GM08714 (cell line): ENCODE results near the gene PCDHA1.
"Not testable (repeated sequence)": the region's sequence is repeated elsewhere in the genome, so short reads cannot be mapped to it uniquely, and the experiment has no call there.

ENCODE experiments used
- H3K4me3 ChIP-seq: fragments of 200-500 bp; sonication (Bioruptor generic); 2 replicates; pipeline ENCODE4 v1.5.1; 2014; ENCODE audit warnings: mild to moderate bottlenecking, low read length, inconsistent platforms
- ZNF274 ChIP-seq: IDR thresholded peaks from 2 replicates; pipeline ENCODE4 v1.6.1; 2012; ENCODE audit warnings: mild to moderate bottlenecking, low read depth, low read length

The PCDHA1 gene

DNA sequence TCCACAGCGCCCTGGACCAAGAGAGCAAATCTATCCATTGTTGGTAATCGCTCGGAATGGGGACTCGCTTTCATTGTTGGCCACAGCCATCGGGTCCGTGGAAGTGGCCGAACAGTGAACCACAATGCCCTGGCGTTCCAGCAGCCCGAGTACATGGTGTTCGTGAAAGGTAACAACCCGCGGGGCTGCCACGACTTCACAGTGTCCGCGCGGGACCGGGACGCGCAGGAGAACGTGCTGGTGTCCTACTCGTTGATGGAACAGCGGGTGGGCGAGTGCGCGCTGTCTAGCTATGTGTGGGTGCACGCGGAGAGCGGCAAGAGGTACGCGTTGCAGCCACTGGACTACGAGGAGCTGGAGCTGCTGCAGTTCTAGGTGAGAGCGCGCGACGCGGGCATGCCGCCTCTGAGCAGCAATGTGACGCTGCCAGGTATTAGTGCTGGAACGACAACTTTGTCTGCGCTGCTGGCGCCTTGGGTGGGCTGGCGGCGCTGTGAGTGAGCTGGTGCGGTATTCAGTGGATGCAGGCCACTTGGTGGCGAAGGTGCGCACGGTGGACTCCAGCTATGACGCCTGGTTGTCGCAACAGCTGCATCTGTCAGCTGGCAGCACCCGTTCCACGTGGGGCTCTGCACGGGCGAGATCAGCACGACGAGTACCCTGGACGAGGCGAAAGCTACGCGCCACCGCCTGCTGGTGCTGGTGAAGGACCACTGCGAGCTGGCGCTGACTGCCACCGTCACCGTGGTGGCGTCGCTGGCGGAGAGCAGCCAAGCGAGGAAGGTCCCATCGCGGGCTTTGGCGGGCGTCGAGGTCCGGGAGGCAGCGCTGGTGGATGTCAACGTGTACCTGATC is 76.7 kb downstream of the PCDHA1 start:
- H3K4me3 ChIP-seq: no peak overlapping the region
- no peak for TF ChIP-seq ZNF274

DNA sequence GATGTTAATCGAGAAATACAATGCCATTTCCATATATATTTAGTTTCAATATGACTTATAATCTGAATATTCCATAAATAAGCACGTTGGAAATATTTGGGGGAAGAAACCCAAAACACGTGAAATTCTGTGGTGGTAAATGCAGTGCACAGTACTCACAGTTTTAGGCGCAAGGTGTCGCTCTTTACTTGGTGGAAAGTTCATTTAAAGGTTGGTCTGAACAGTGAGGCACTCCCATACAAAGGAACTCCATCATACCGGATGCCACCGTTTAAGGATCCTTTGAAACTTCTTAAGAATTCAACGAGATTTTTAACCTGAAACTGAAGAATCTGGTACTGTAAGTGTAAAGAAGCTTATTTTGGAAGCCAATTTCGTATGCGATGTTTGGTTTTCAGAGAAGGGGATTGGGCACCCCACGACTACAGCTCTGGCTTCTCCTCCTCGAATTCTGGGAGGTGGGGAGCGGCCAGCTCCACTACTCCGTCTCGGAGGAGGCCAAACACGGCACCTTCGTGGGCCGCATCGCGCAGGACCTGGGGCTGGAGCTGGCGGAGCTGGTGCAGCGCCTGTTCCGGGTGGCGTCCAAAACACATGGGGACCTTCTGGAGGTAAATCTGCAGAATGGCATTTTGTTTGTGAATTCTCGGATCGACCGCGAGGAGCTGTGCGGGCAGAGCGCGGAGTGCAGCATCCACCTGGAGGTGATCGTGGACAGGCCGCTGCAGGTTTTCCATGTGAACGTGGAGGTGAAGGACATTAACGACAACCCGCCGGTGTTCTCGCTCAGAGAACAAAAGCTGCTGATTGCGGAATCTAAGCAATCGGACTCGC is 83.0 kb downstream of the PCDHA1 start, which contains the start of gene PCDHA11:
Gene PCDHA11 (plus strand): TSS at position 237 of the 834 bp plus-strand sequence. CDS start 147 bp downstream, at position 384.
- H3K4me3 ChIP-seq: no peak within 1 kb of the TSS
- TF ChIP-seq ZNF274: no peak

DNA sequence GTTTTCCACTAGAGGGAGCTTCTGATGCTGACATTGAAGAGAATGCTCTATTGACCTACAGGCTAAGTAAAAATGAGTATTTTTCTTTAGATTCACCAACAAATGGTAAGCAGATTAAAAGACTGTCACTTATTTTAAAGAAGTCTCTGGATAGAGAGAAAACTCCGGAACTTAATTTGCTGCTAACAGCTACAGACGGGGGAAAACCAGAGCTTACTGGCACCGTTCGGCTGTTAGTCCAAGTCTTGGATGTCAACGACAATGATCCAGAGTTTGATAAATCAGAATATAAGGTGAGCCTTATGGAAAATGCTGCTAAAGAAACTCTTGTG is 83.6 kb downstream of the PCDHA1 start:
- no peak for TF ChIP-seq ZNF274
- no peak overlapping the region for H3K4me3 ChIP-seq

DNA sequence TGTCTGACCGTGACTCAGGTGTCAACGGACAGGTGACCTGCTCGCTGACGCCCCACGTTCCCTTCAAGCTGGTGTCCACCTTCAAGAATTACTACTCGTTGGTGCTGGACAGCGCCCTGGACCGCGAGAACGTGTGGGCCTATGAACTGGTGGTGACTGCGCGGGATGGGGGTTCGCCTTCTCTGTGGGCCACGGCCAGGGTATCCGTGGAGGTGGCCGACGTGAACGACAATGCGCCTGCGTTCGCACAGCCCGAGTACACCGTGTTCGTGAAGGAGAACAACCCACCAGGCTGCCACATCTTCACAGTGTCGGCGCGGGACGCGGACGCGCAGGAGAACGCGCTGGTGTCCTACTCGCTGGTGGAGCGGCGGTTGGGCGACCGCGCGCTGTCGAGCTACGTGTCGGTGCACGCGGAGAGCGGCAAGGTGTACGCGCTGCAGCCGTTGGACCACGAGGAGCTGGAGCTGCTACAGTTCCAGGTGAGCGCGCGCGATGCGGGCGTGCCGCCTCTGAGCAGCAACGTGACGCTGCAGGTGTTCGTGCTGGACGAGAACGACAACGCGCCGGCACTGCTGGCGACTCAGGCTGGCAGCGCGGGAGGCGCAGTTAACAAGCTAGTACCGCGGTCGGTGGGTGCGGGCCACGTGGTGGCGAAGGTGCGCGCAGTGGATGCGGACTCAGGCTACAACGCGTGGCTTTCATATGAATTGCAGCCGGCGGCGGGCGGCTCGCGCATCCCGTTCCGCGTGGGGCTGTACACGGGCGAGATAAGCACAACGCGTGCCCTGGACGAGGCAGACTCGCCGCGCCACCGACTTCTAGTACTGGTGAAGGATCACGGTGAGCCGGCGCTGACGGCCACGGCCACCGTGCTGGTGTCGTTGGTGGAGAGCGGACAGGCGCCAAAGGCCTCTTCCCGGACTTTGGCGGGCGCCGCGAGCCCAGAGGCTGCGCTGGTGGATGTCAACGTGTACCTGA is 84.6 kb downstream of the PCDHA1 start:
- TF ChIP-seq ZNF274: no peak

DNA sequence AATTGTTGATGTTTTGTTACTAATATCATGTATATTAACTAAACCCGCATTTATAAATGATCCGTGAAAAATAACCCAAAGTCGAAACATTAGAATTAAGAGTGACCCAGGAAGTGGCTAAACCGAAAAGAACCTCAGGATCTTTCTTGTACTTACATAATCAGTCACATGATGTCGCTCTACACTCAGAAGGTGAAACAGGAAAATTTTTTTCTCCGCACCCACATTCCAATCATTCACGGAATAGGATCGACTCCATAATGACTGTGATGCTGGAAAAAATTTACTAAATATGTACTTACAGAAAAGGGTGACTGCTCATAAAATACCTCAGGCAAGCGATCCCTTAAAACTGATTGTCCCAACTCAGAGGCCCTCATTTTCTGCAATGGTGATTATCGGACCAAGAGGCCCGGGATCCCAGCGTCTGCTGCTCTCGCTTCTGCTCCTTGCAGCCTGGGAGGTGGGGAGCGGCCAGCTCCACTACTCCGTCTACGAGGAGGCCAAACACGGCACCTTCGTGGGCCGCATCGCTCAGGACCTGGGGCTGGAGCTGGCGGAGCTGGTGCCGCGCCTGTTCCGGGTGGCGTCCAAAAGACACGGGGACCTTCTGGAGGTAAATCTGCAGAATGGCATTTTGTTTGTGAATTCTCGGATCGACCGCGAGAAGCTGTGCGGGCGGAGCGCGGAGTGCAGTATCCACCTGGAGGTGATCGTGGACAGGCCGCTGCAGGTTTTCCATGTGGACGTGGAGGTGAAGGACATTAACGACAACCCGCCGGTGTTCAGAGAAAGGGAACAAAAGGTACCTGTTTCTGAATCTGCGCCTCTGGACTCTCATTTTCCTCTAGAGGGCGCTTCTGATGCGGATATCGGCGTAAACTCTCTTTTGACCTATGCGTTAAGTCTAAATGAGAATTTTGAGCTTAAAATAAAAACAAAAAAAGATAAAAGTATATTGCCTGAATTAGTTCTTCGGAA is 89.4 kb downstream of the PCDHA1 start, which contains the start of gene PCDHA12:
Gene PCDHA12 (plus strand): TSS at position 224 of the 981 bp plus-strand sequence. CDS start 165 bp downstream, at position 389.
- TF ChIP-seq ZNF274: no peak
- no peak within 1 kb of the TSS for H3K4me3 ChIP-seq

More for the DNA sequence above, 84.6 kb downstream of the PCDHA1 start:
- no peak overlapping the region for H3K4me3 ChIP-seq

DNA sequence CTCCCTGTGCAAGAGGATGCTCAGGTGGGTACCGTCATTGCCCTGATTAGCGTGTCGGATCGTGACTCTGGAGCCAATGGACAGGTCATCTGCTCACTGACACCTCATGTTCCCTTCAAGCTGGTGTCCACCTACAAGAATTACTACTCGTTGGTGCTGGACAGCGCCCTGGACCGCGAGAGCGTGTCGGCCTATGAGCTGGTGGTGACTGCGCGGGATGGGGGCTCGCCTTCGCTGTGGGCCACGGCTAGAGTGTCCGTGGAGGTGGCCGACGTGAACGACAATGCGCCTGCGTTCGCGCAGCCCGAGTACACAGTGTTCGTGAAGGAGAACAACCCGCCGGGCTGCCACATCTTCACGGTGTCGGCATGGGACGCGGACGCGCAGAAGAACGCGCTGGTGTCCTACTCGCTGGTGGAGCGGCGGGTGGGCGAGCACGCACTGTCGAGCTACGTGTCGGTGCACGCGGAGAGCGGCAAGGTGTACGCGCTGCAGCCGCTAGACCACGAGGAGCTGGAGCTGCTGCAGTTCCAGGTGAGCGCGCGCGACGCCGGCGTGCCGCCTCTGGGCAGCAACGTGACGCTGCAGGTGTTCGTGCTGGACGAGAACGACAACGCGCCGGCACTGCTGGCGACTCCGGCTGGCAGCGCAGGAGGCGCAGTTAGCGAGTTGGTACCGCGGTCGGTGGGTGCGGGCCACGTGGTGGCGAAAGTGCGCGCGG is 90.8 kb downstream of the PCDHA1 start:
- H3K4me3 ChIP-seq: not testable (repeated sequence)

DNA sequence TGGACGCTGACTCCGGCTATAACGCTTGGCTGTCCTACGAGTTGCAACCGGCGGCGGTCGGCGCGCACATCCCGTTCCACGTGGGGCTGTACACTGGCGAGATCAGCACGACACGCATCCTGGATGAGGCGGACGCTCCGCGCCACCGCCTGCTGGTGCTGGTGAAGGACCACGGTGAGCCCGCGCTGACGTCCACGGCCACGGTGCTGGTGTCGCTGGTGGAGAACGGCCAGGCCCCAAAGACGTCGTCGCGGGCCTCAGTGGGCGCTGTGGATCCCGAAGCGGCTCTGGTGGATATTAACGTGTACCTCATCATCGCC is 91.3 kb downstream of the PCDHA1 start:
- no peak for TF ChIP-seq ZNF274
- no peak overlapping the region for H3K4me3 ChIP-seq

DNA sequence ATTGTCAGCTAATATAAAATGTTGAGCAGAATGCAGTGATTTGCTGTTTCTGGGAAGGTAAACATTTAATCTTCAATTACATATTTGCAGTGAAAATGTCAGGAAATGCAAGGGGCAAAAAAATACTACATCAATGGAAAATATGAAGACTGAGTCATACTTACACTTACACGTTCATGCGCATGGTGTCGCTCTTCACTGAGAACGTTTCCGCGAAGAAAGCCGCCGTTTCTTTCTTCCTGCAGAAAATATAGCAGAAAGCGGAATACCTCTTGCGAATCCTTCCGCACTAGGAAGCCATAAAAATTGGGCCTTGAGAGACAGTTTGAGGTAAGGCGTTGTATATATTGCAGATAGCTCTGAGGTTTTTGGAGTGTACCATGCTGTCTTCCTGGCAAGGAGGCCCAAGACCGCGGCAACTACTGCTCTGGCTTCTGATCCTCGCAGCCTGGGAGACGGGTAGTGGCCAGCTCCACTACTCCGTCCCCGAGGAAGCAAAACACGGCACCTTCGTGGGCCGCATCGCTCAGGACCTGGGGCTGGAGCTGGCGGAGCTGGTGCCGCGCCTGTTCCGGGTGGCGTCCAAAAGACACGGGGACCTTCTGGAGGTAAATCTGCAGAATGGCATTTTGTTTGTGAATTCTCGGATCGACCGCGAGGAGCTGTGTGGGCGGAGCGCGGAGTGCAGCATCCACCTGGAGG is 96.1 kb downstream of the PCDHA1 start, which contains the start of gene PCDHA13:
Gene PCDHA13 (plus strand): TSS at position 236 of the 702 bp plus-strand sequence. CDS start 145 bp downstream, at position 381.
- H3K4me3 ChIP-seq: no peak within 1 kb of the TSS
- no peak for TF ChIP-seq ZNF274

DNA sequence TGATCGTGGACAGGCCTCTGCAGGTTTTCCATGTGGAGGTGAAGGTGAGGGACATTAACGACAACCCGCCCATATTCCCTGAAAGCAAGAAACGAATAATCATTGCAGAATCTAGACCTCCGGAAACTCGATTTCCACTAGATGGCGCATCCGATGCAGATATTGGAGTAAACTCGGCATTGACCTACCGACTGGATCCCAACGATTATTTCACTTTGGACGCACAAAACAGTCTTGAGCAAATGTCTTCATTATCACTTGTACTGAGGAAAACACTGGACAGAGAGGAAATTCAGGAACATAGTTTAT is 96.6 kb downstream of the PCDHA1 start:
- H3K4me3 ChIP-seq: no peak overlapping the region
- no peak for TF ChIP-seq ZNF274

DNA sequence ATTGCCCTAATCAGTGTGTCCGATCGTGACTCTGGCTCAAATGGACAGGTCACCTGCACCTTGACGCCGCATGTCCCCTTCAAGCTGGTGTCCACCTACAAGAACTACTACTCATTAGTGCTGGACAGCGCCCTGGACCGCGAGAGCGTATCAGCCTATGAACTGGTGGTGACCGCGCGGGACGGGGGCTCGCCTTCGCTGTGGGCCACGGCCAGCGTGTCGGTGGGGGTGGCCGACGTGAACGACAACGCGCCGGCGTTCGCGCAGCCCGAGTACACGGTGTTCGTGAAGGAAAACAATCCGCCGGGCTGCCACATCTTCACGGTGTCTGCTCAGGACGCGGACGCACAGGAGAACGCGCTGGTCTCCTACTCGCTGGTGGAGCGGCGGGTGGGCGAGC is 97.4 kb downstream of the PCDHA1 start:
- no peak for TF ChIP-seq ZNF274

DNA sequence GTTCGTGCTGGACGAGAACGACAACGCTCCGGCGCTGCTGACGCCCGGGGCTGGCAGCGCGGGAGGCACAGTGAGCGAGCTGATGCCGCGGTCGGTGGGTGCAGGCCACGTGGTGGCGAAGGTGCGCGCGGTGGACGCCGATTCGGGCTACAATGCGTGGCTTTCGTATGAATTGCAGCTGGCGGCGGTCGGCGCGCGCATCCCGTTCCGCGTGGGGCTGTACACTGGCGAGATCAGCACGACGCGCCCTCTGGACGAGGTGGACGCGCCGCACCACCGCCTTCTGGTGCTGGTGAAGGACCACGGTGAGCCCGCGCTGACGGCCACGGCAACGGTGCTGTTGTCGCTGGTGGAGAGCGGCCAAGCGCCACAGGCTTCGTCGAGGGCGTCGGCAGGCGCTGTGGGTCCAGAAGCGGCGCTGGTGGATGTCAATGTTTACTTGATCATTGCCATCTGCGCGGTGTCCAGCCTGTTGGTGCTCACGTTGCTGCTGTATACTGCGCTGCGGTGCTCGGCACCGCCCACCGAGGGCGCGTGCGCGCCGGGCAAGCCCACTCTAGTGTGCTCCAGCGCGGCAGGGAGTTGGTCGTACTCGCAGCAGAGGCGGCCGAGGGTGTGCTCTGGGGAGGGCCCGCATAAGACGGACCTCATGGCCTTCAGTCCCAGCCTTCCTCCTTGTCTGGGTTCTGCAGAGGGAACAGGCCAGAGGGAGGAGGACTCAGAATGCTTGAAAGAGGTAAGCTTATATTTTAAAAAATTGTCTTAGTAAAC is 98.2 kb downstream of the PCDHA1 start:
- no peak for TF ChIP-seq ZNF274
- no peak overlapping the region for H3K4me3 ChIP-seq

More for the DNA sequence above, 97.4 kb downstream of the PCDHA1 start:
- H3K4me3 ChIP-seq: no peak overlapping the region
